Transverse colon (tissue), 4 donors: Measurements from ENCODE around the gene CNOT3.

Source experiments
- EP300 ChIP-seq: sonication (generic); formaldehyde crosslinking; IDR thresholded peaks from one replicate; pipeline ENCODE4 v1.6.1; 2017; ENCODE audit warnings: antibody characterized with exemption, low read depth
- POLR2A ChIP-seq: fragments of 450-650 bp; IDR thresholded peaks from one replicate; pipeline ENCODE4 v1.6.1; 2016; ENCODE audit warnings: antibody characterized with exemption, mild to moderate bottlenecking, moderate library complexity
- POLR2AphosphoS5 ChIP-seq, 3 donors: sonication (generic); formaldehyde crosslinking; IDR thresholded peaks; one replicate each; pipeline ENCODE4 v1.6.1; 2016; ENCODE audit warnings: antibody characterized with exemption in 3 of 3
- TF ChIP-seq, protein P1 (sequence below), 5 experiments: fragments of 200-600 bp in 3 of 5; fragments of 450-650 bp in 2 of 5; sonication (generic) in 3 of 5; IDR thresholded peaks; 1 replicate in 2 of 5; 2 replicates in 3 of 5; pipeline ENCODE4 v1.5.1; 2016 to 2017; ENCODE audit warnings: antibody characterized with exemption in 5 of 5, inconsistent platforms in 3 of 5, mild to moderate bottlenecking in 2 of 5, moderate library complexity in 1 of 5

DNA sequence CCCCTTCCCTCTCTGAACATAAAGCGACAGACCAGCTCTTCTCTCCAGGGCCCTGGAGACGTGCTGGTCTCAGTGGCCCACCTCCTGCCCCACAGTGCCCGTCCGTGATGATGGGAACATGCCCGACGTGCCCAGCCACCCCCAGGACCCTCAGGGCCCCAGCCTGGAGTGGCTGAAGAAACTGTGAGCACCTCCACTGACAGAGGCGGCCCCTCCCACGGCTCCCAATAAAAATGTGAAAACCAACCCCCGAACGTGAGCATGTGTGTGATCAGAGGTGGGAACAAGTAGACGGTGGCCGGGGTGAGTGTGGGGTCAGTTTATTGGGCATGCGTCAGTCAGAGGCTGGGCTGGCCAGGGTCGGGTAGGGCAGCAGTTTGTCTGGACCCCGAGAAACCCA is 30.8 kb upstream of the CNOT3 start:
- TF ChIP-seq, protein P1, sequence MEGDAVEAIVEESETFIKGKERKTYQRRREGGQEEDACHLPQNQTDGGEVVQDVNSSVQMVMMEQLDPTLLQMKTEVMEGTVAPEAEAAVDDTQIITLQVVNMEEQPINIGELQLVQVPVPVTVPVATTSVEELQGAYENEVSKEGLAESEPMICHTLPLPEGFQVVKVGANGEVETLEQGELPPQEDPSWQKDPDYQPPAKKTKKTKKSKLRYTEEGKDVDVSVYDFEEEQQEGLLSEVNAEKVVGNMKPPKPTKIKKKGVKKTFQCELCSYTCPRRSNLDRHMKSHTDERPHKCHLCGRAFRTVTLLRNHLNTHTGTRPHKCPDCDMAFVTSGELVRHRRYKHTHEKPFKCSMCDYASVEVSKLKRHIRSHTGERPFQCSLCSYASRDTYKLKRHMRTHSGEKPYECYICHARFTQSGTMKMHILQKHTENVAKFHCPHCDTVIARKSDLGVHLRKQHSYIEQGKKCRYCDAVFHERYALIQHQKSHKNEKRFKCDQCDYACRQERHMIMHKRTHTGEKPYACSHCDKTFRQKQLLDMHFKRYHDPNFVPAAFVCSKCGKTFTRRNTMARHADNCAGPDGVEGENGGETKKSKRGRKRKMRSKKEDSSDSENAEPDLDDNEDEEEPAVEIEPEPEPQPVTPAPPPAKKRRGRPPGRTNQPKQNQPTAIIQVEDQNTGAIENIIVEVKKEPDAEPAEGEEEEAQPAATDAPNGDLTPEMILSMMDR (IDR thresholded peaks at IDR 0.05) = no peak
- TF ChIP-seq POLR2A (no peak), EP300 (no peak), POLR2AphosphoS5 (IDR thresholded peaks at IDR 0.05) (no peak)
